GM21528 (cell line): Measurements from ENCODE around the gene NDUFA7.
"Not testable (repeated sequence)": the region's sequence is repeated elsewhere in the genome, so short reads cannot be mapped to it uniquely, and the experiment has no call there.

Source experiments
- ATAC-seq: cut with Tn5 transposase; IDR thresholded peaks from one replicate; pipeline ENCODE4 v1.9.1; 2021; ENCODE audit warnings: mild to moderate bottlenecking, moderate library complexity; ENCODE audit not compliant: unreplicated experiment, low FRiP score

The NDUFA7 gene

DNA sequence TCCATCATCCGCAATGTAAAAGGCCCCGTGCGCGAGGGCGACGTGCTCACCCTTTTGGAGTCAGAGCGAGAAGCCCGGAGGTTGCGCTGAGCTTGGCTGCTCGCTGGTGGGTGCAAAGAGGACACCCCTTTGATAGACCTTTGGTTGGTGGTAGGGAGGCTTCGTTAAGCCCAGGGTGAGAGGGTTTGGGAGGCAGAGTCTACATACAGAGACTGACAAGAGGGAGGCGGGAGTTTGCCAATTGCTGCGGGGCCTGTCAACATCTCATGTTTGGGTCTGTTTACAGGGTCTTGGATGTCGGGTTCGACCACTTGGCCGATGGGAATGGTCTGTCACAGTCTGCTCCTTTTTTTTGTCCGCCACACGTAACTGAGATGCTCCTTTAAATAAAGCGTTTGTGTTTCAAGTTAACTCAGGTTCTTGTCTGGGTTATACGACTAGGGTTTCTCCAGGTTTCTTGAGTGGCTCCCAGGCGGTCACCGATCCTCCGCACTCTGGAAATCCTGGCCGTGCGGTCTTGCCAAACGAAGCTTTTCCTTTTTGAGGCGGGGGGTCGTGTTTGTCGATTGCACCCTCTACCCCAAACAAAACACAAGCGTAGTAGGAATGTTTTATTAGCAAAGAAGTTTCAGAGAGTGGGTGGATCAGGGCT lies 937 bp upstream of the NDUFA7 start:
- ATAC-seq, result no peak

DNA sequence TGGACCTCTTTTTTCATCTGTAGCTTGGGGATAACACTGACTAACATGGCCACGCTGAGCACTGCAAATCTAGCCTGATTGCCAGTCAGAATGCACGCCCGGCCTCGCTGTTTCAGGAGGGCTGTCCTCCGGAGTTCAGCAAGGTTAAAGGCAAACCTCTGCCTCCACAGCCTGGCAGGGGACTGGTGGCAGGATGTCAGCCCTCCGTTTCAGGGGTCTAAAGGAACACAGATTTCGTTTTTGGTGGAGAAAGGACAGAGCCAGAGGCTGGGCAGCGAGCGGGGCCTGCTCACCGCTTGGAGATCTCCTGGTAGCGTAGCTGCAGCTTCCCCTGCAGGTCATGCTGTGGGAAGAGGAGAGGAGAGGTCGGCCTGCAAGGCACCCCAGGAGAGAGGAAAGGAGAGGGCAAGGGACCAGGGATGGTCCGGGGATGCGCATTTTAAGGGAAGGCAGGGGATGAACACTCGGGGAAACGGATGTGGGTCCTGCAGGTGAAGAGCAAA lies 560 bp downstream of the NDUFA7 start:
- peak; percentile 9 for ATAC-seq

DNA sequence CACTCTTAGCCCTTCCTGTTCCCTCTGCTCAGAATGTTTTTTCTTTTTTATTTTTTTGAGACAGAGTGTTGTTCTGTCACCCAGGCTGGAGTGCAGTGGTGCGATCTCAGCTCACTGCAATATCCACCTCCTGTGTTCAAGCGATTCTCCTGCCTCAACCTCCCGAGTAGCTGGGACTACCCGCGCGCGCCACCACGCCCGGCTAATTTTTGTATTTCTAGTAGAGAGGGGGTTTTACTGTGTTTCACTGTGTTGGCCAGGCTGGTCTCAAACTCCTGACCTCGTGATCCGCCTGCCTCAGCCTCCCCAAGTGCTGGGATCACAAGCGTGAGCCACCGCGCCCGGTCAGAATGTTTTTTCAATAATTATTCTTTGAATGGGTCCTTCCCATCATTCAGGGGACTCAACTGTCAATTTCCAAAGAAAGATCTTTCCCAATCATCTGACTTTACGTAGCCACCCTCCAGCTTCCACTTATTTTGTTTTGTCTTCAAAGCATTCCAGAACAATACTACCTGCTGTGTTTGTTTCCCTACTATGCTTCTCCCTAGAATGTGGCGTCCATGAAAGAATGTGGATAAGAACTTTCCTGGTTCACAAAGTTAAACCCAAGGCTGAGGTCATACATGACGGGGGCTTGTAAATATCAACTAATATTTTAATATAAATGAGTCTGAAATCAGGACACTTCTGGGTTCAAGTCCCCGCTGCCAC lies 1.2 kb downstream of the NDUFA7 start:
- no peak for ATAC-seq

DNA sequence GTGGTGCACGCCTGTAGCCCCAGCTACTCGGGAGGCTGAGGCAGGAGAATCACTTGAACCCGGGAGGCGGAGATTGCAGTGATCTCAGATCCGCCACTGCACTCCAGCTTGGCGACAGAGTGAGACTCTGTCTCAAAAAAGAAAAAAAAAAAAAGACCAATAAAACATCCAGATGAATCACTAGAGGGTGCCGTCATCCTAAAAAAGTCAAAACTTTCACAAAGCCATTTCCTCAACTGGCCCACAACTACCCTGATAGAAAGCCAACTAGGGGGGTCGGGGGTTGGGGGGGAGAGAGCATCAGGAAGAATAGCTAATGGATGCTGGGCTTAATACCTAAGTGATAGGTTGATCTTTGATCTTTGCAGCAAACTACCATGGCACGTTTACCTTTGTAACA lies 2.3 kb downstream of the NDUFA7 start:
- ATAC-seq, result not testable (repeated sequence)

DNA sequence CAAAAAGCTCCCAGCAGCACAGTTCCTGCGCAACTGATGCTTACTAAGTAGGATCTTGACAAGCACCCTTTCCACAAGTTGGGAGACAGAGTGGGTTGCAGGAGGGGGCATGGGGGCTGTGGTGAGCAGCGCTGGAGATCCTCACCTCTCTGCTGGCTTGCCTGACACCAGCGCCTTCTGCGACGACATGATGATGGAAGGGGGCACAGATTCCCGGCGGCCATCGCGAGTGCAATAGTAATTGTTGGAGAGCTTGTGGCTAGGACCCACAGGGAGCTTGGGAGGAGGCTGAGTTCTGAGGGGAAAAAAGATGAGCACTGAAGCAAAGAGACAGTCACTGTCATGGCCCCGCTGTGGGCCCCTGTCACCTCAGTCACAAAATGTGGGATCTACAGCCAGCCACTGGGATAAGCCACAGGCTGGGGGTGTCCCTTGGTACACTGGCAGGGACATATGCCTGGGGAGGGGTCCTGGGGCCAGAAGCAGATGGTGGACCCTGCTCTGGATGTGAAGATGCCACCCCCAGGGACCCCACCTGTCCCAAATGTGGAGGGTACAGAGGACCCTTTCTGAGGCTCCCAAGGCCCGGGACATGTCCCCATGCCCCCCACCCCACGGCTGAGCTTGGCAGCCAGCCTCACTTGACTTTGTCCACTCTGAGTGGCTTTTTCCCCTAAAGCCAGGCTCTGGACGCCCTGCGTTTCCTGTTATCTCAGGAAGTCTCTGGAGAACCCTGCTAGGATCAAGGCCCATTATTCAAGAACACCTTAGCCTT lies 4.6 kb downstream of the NDUFA7 start:
- ATAC-seq, result no peak

DNA sequence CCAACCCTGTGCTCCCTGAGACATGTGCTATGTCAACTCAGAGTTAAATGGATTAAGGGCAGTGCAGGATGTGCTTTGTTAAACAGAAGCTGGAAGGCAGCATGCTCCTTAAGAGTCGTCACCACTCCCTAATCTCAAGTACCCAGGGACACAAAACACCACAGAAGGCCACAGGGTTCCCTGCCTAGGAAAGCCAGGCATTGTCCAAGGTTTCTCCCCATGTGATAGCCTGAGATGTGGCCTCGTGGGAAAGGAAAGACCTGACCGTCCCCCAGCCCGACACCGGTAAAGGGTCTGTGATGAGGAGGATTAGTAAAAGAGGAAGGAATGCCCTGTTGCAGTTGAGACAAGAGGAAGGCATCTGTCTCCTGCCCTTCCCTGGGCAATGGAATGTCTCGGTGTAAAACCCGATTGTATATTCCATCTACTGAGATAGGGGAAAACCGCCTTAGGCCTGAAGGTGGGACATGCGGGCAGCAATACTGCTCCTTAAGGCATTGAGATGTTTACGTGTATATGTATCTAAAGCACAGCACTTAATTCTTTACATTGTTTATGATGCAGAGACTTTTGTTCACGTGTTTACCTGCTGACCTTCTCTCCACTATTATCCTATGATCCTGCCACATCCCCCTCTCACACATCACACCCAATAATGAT lies 6.1 kb downstream of the NDUFA7 start:
- ATAC-seq, result not testable (repeated sequence)

DNA sequence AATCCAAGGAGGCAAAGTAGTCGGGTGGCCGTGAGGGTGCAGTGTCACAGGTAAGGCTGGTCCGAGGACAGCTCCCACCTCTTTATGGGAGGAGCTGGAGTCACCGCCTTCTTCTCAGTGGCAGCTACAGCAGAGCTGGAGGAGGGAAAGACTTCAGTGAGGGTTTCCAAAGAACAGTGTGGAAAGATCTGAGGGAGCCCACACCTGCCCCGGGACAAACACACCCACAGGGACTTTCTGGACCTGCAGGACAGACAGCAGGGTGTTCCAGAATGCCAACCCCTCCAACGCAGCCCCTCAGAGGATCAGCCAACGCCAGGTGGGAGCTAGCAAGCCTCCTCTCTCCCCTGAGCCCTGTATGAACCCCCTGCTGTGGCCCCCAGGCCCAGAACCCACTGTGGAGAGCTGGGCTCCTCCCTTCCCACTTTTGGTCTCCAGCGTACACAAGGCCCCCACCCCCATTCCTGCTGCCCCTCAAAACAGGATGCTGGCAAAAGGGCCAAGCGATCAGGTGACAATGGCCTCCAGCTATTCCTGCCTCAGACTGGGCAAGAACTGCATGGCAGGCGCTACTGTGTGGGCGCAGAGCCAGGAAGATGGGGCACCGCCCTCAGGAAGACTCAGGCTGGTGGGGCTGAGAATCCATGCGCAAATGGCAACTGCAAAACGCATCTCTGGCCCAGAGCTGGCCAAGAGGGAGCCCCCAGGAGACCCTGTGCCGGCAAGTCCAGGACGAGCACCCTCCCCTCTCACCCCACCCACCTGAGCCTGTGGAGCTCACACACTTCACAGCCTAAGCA lies 9.5 kb downstream of the NDUFA7 start:
- ATAC-seq, result no peak

DNA sequence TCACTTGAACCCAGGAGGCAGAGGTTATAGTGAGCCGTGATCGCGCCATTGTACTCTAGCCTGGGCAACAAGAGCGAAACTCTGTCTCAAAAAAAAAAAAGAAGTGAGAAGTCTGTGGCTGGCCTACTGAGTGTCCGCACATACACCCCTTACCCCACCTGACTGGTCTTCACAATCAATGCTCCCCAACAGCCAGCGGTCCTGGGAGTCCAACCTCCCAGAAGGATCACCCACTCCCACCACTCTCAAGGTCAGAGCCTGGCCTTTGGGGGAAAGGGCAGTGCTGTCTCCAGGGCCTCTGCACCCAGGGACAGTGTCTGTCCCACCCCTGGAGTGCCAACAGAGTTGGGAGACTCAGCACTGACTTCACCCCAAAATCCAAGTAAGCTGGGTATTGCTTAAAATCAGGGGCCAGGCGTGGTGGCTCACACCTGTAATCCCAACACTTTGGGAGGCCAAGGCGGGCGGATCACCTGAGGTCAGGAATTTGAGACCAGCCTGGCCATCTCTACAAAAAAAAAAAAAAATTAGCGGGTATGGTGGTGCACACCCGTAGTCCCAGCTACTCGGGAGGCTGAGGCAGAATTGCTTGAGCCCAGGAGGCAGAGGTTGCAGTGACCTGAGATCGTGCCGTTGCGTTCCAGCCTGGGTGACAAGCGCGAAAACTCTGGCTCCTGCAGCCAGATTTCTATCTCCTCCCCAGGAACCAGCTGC lies 10.7 kb downstream of the NDUFA7 start:
- ATAC-seq, result no peak

DNA sequence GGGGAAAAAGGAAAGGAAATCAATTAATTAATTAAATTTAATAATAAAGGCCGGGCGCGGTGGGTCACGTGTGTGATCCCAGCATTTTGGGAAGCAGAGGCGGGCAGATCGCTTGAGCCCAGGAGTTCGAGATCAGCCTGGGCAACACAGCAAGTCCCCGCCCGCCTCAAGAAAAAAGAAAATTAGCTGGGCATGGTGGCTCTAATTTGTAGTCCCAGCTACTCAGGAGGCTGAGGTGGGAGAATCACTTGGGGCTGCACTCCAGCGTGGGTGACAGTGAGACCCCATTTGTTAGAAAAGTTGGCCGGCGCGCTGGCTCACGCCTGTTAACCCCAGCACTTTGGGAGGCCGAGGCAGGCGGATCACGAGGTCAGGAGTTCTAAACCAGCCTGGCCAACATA lies 12.3 kb downstream of the NDUFA7 start:
- no peak for ATAC-seq

DNA sequence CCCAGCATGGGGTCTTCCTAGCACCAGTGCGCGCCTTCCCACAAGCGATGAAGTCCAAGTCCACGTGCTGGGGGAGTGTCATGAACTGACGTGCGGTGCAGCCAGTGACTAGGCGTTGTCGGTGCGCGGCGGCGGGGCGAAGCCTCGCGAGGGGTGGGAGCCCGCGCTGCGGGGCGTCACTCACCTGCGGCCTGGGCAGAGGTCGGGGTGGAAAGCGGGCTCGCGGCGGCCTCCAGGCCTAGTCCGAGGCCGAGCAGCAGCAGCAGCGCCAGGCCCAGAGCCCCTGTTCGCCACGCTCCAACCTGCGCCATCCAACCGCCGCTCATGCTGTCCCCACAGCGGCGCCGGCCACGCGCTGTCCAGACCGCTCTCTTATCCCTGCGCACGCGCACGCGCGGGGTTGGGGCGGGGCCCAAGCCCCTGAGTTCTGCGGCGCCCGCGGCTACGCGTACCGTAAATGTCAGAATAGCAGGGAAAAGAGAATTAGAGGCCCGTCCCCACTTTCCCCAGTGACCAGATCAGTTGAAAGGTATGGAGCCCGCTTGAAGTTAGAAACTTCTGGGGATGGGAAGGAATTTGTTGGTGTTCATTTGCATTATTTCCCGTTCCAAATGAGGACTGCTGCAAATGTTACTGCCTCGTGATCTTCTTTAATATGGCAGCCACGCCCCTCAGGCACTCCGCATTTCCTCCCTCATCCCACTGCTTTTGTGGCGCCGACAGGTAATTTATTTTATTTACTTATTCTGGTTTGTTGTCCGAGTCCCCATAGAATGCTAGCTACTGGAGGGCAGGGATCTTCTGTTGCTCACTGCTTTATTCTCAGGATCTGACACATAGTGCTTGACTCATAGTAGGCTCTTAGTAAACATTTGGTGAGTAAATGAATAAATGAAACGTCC lies 13.0 kb downstream of the NDUFA7 start, which contains the start of gene CD320:
CD320 (minus strand) TSS at position 394 of the 902 bp plus-strand sequence; CDS start at position 326, 68 bp downstream.
- ATAC-seq, result peak; percentile 62

DNA sequence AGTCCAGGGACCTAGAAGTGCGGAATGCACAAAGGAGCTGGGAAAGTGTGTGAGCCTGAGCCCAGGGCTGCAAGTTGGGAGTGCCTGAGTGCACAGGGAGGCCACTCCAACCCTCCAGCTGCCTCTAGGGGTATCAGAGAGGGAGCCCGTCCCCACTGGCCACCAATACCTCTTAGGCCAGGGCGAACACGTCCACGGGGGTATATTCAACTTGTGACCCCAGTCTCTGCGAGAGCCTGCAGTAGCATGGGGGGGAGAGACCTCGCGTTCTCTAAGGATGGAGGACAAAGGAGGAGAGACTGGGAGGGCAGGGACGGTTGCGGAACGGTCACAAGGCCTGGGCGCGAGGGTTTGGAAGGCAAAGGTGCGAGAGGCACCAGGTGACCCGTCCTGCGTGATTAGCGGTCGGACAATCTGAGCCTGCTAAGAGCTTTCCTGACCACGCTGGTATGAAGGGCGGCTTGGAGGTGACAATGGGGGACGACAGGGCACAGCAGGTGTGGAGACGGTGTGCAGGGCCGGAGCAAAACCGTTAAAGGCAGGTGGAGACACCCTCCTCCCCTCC lies 13.7 kb downstream of the NDUFA7 start:
- no peak for ATAC-seq

DNA sequence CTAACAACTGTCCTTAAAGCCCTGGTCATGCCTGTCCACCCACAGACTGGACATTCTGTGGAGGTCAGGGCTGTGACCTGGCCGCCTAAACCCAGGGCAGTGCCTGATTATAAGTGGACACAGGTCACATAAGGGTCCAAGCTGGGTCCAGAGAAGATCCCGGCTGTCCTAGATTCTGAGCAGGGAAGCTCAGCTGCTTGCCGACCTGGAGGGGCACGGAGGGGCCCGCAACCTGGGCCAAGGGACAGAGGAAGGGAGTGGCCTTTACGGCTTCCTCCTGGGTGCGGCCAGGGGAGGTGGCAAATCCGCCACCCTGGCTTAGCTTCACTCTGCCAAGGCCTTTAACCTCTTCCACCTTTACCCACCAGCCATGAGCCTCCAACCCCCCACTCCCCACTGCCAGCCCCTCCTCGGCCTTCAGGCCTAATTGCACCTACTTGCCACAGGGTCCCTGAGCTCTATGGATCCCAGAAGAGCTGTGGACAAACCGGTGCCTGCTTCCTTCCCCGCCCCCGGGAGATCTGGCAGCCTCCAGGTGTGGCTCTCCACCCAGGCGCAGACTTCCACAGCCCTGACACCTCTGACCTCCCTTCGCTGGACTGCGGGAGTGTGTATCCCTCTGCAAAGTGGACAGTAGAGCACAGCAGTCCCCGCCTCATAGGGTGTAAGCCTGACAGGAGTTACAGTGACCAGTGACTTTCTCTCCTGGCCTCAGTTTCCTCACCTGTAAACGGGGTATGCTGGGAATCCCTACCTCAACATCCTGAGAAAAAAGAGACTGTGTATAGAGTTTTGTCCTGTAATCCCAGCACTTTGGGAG lies 14.7 kb downstream of the NDUFA7 start:
- ATAC-seq, result no peak

DNA sequence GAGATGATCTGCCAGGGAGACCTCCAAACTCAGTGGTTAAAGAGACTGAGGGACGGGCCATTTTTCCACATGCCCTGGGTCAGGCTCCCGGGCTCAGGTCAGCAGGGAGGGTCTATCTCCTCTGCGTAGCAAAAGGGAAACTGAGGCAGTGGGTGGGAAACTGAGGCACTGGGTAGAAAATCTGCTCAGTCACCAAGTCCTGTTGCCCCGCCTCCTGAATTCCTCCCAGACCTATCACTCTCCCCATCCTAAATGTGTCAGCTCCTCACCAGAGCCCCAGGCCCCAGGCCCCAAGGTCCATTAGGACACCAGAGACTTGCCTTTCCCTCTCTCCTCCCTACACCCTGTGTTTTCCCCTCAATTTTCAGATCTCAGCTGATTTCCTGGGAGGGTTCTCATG lies 15.4 kb downstream of the NDUFA7 start:
- no peak for ATAC-seq

DNA sequence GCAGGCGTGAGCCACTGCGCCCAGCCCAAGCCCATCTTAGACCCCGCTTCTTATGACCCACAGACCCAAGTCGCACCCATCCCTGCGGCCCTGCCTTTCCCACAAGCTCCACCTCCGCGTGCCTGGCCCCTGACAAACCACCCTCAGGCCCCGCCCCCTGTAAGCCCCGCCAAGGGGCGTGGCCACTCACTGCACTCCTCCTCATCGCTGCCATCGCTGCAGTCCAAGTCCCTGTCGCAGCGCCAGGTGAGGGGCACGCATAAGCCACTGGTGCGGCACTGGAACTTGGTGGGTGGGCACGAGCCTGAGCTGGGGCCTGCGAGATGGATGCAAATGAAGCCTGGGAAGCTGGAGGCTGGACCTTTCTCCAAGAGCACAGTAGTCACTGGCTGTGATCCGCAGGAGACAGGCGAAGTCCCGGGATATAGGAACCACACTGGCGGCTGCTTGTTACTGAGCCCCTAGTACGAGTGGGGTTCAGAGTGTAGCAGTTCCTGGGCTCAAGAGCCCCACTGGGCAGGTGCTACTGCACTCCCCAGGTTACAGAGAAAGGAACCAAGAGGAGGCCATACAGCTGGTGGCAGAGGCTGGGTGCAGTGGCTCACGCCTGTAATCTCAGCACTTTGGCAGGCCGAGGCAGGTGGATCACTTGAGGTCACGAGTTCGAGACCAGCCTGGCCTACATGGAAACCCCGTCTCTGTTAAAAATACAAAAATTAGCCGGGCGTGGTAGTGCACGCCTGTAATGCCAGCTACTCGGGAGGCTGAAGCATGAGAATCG lies 16.1 kb downstream of the NDUFA7 start:
- no peak for ATAC-seq

DNA sequence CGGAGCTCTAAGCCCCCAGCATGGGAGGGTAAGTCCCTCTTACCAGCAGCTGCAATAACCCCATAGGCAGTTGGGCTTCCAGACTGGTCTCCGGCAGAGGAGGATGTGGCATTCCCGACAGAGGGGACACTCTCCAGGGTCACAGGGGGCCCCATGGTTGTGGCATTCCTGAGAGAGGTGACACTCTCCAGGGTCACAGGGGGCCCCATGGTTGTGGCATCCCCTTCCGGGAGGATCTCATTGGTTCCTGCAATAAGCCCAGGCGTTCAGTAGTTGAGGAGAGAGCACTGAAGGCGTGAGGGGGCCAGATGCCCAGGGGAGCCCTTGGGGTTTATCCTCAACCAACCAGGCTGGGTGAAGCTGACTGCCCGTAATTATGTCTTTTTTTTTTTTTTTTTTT lies 18.4 kb downstream of the NDUFA7 start:
- no peak for ATAC-seq

DNA sequence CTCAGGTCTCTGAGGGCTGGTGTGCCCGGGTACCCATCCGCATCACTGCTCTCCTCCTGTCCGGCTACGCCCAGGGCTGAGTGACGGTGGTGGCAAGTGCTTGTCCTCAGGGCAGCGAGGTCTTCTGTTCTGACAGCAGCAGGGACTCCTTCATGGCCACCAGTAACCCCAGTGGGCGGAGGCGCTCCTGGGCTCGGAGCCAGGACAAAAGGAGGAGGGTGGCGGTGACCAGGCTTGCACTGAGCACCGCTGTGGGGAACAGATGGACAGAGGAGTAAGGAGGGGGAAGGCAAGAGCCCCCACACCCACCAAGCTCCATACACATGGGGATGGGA lies 18.9 kb downstream of the NDUFA7 start:
- ATAC-seq, result no peak
